ENCODE results near the gene PRM3.

PRM3 gene

GRCh38 chr16:11283820-11284248, 10.4 kb upstream of the PRM3 start:
- in situ Hi-C loops (cut with MboI; ENCODE audit: low sequenced_read_pairs), result no loop called here

GRCh38 chr16:11280616-11281522, 7.4 kb upstream of the PRM3 start, which contains the start of gene PRM1:
Gene PRM1, minus strand, starts transcription at chr16:11281330. Its CDS starts 92 bp downstream, at chr16:11281238.
- in situ Hi-C loops (cut with MboI; ENCODE audit: low sequenced_read_pairs), result no loop called here

- in situ Hi-C loops (cut with MboI; ENCODE audit: low sequenced_read_pairs), result no loop called here
These were observed 5.5 kb upstream of the PRM3 start for GRCh38 chr16:11278681-11279628.

GRCh38 chr16:11277607-11278337, 4.3 kb upstream of the PRM3 start:
- in situ Hi-C loops (cut with MboI; ENCODE audit: low sequenced_read_pairs), result no loop called here

GRCh38 chr16:11276896-11277593, 3.6 kb upstream of the PRM3 start:
- in situ Hi-C loops (cut with MboI; ENCODE audit: low sequenced_read_pairs), result no loop called here

GRCh38 chr16:11276143-11276895, 2.9 kb upstream of the PRM3 start, which contains the start of gene PRM2:
Gene PRM2, minus strand, starts transcription at chr16:11276480. Its CDS starts 110 bp downstream, at chr16:11276370.
- in situ Hi-C loops (cut with MboI; ENCODE audit: low sequenced_read_pairs), result no loop called here

GRCh38 chr16:11274964-11275363, 1.5 kb upstream of the PRM3 start:
- in situ Hi-C loops (cut with MboI; ENCODE audit: low sequenced_read_pairs), result loop anchor here (25.0 kb wide), 1 partner anchor 313 kb away; no protein-coding TSS in a partner anchor

GRCh38 chr16:11273721-11274324, 394 bp upstream of the PRM3 start:
- in situ Hi-C loops (cut with MboI; ENCODE audit: low sequenced_read_pairs), result loop anchor here (25.0 kb wide), 1 partner anchor 312 kb away; no protein-coding TSS in a partner anchor

GRCh38 chr16:11272484-11272883, 945 bp downstream of the PRM3 start:
- in situ Hi-C loops (cut with MboI; ENCODE audit: low sequenced_read_pairs), result loop anchor here (25.0 kb wide), 1 partner anchor 310 kb away; no protein-coding TSS in a partner anchor

GRCh38 chr16:11271610-11272009, 1.8 kb downstream of the PRM3 start:
- in situ Hi-C loops (cut with MboI; ENCODE audit: low sequenced_read_pairs), result loop anchor here (25.0 kb wide), 1 partner anchor 309 kb away; no protein-coding TSS in a partner anchor

- in situ Hi-C loops (cut with MboI; ENCODE audit: low sequenced_read_pairs), result loop anchor here (25.0 kb wide), 1 partner anchor 308 kb away; no protein-coding TSS in a partner anchor
These were observed 2.7 kb downstream of the PRM3 start for GRCh38 chr16:11270602-11271162.

- in situ Hi-C loops (cut with MboI; ENCODE audit: low sequenced_read_pairs), result loop anchor here (25.0 kb wide), 1 partner anchor 307 kb away; no protein-coding TSS in a partner anchor
These were observed 4.5 kb downstream of the PRM3 start, which contains the start of gene TNP2 for GRCh38 chr16:11268921-11269375. Gene TNP2, minus strand, starts transcription at chr16:11269325. Its CDS starts 63 bp downstream, at chr16:11269262.

- in situ Hi-C loops (cut with MboI; ENCODE audit: low sequenced_read_pairs), result loop anchor here (25.0 kb wide), 1 partner anchor 303 kb away; no protein-coding TSS in a partner anchor
These were observed 8.3 kb downstream of the PRM3 start for GRCh38 chr16:11265124-11265523.

- in situ Hi-C loops (cut with MboI; ENCODE audit: low sequenced_read_pairs), result loop anchor here (25.0 kb wide), 1 partner anchor 302 kb away; no protein-coding TSS in a partner anchor
These were observed 9.1 kb downstream of the PRM3 start for GRCh38 chr16:11264155-11264832.

GRCh38 chr16:11263737-11264136, 9.7 kb downstream of the PRM3 start:
- in situ Hi-C loops (cut with MboI; ENCODE audit: low sequenced_read_pairs), result loop anchor here (25.0 kb wide), 1 partner anchor 301 kb away; no protein-coding TSS in a partner anchor

- in situ Hi-C loops (cut with MboI; ENCODE audit: low sequenced_read_pairs), result loop anchor here (25.0 kb wide), 1 partner anchor 301 kb away; no protein-coding TSS in a partner anchor
These were observed 10.5 kb downstream of the PRM3 start for GRCh38 chr16:11262915-11263314.

GRCh38 chr16:11260596-11260966, 12.8 kb downstream of the PRM3 start:
- in situ Hi-C loops (cut with MboI; ENCODE audit: low sequenced_read_pairs), result loop anchor here (25.0 kb wide), 1 partner anchor 298 kb away; no protein-coding TSS in a partner anchor

Data from HL-60/S4 treated with phorbol 12-myristate 13-acetate at 8.2 ng/mL for 4 days and 3 days (cell line).